PC-3 (cell line): ENCODE data around the gene PIM3.

ENCODE experiments used
- CTCF ChIP-seq: fragments of 300-600 bp; sonication (generic); conservative IDR thresholded peaks from 2 replicates; pipeline ENCODE4 v1.5.1; 2017; ENCODE audit warnings: antibody characterized with exemption, low read depth, mild to moderate bottlenecking, low read length
- EZH2 ChIP-seq: fragments of 300-600 bp; sonication (generic); IDR thresholded peaks from one replicate; pipeline ENCODE4 v1.6.1; 2017; ENCODE audit warnings: antibody characterized with exemption, mild to moderate bottlenecking, low read length; ENCODE audit not compliant: unreplicated experiment
- EZH2phosphoT487 ChIP-seq: fragments of 300-600 bp; sonication (generic); IDR thresholded peaks from 2 replicates; pipeline ENCODE4 v1.6.1; 2018; ENCODE audit warnings: mild to moderate bottlenecking, antibody characterized with exemption, low read length, borderline replicate concordance

- TF ChIP-seq CTCF: no peak
- peak; percentile 96 for TF ChIP-seq EZH2phosphoT487
- TF ChIP-seq EZH2: no peak
Measured at GRCh38 chr22:49951000-49951677, 9.4 kb upstream of the PIM3 start.
